Vagina (tissue), 2 donors: ENCODE results near the gene YPEL1. TPM values are rescaled to one million over a fixed set of nuclear protein-coding genes. Genes with fewer than 3 reads are reported as not detected.

ENCODE experiments used
- DNase-seq, 2 donors: peaks; one replicate each; pipeline ENCODE4 v3.0.0-alpha.2; 2017; ENCODE audit errors: extremely low spot score in 2 of 2
- H3K27ac ChIP-seq: fragments of 200-600 bp; sonication (generic); one replicate; pipeline ENCODE4 v1.5.1; 2019
- H3K27me3 ChIP-seq: fragments of 200-600 bp; sonication (generic); one replicate; pipeline ENCODE4 v1.5.1; 2019
- H3K36me3 ChIP-seq, 2 donors: fragments of 200-600 bp; sonication (generic); one replicate each; pipeline ENCODE4 v1.5.1; 2017 to 2019
- H3K4me1 ChIP-seq: fragments of 200-600 bp; sonication (generic); one replicate; pipeline ENCODE4 v1.5.1; 2019
- H3K4me3 ChIP-seq, 2 donors: fragments of 200-600 bp; sonication (generic); 1 replicate in 1 of 2; 2 replicates in 1 of 2; pipeline ENCODE4 v1.5.1; 2016 to 2019
- H3K9me3 ChIP-seq: fragments of 200-600 bp; sonication (generic); one replicate; pipeline ENCODE4 v1.5.1; 2019
- POLR2A ChIP-seq, 2 donors: fragments of 450-650 bp; IDR thresholded peaks; one replicate each; pipeline ENCODE4 v1.6.1; 2017; ENCODE audit warnings: antibody characterized with exemption in 2 of 2, mild to moderate bottlenecking in 2 of 2, moderate library complexity in 2 of 2
- POLR2AphosphoS5 ChIP-seq, 2 donors: sonication (generic); formaldehyde crosslinking; IDR thresholded peaks; one replicate each; pipeline ENCODE4 v1.9.0; 2017; ENCODE audit warnings: antibody characterized with exemption in 2 of 2, mild to moderate bottlenecking in 2 of 2, low read depth in 1 of 2; ENCODE audit not compliant: insufficient read depth in 1 of 2
- intact Hi-C: fragments of 100-400 bp; cut with DNase I; formaldehyde crosslinking; loops from one replicate; pipeline ENCODE4 v1.15.1; 2023
- total RNA-seq: library from RNA; depleted of rRNA; stranded (reverse); fragments of >200 nt; gene quantifications from one replicate; pipeline ENCODE4 v1.2.3, GENCODE V29; 2016
- TF ChIP-seq, protein P1 (sequence below), 3 experiments: fragments of 450-650 bp in 2 of 3; fragments of 200-600 bp in 1 of 3; sonication (generic) in 1 of 3; IDR thresholded peaks; one replicate each; pipeline ENCODE4 v1.5.1; 2017 to 2019; ENCODE audit warnings: antibody characterized with exemption in 3 of 3, mild to moderate bottlenecking in 2 of 3, moderate library complexity in 2 of 3

YPEL1 gene
- total RNA-seq, 1 donor from 2014 or later = 4.9 TPM

DNA sequence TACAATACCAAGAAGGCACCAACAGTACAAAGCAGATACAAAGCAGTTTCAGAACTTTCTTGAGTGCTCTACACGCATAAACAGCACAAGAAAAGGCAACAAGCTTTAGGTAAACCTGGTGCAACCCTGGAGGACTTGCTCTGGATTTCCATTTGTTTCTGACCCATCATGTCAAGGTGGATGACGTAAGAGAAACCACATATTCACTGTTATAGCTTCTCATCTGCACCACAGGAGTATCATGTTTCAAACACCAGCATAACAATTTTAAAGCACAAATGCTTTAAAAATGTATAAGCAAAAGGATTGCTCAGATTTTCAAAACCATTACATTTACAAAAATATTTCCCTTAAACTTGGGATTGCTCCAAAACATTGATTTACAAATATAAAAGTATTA is 25.0 kb upstream of the YPEL1 start:
- Histone ChIP-seq H3K36me3 (peaks cover 0 to 40% of the 10 kb centered on the region in 2 donors), H3K27ac (no peak overlapping the region), H3K4me1 (peaks cover under 1% of the 10 kb centered on the region), H3K27me3 (no peaks in the 10 kb centered on the region), H3K9me3 (no peaks in the 10 kb centered on the region), H3K4me3 (no peak overlapping the region)
- DNase-seq = no peak
- TF ChIP-seq POLR2A (IDR thresholded peaks at IDR 0.05) = no peak
- intact Hi-C loops = no loop called here

GRCh38 chr22:21759646-21760376 is 24.2 kb upstream of the YPEL1 start:
- intact Hi-C loops = no loop called here
- DNase-seq = no peak
- Histone ChIP-seq H3K27me3 (no peaks in the 10 kb centered on the region), H3K27ac (no peak overlapping the region), H3K36me3 (peaks cover 0 to 31% of the 10 kb centered on the region in 2 donors), H3K4me3 (no peak overlapping the region), H3K4me1 (peaks cover 9% of the 10 kb centered on the region), H3K9me3 (no peaks in the 10 kb centered on the region)
- TF ChIP-seq POLR2A (IDR thresholded peaks at IDR 0.05) (no peak), POLR2AphosphoS5 (IDR thresholded peaks at IDR 0.05; ENCODE audit: insufficient read depth in 1 of 2, low read depth in 1 of 2) (no peak)

DNA sequence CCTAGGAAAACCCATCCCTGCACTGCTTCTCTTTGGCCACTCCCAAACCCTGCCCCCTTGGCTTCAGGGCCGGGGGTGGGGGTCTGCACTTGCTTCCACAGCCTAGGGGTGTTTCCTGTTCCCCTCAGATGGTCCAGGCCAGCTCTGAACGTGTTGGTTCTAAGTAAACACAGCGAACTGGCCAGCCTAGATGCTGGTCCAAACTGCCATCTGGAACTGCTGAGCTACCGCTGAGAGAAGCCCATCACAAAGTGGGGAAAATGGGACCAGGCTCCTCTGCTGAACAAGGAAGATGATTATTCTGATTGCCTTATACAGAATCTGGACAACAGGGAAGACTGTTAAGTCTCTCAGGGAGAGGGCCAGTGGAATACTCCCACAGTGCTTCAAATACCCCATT is 23.5 kb upstream of the YPEL1 start:
- intact Hi-C loops = no loop called here
- no peaks in the 10 kb centered on the region for H3K27me3 ChIP-seq
- H3K9me3 ChIP-seq = no peaks in the 10 kb centered on the region
- peaks cover 16% of the 10 kb centered on the region for H3K4me1 ChIP-seq
- H3K36me3 ChIP-seq = peaks cover 0 to 24% of the 10 kb centered on the region in 2 donors
- DNase-seq = no peak
- TF ChIP-seq POLR2A (IDR thresholded peaks at IDR 0.05) (no peak), POLR2AphosphoS5 (IDR thresholded peaks at IDR 0.05; ENCODE audit: insufficient read depth in 1 of 2, low read depth in 1 of 2) (no peak)
- TF ChIP-seq, protein P1, sequence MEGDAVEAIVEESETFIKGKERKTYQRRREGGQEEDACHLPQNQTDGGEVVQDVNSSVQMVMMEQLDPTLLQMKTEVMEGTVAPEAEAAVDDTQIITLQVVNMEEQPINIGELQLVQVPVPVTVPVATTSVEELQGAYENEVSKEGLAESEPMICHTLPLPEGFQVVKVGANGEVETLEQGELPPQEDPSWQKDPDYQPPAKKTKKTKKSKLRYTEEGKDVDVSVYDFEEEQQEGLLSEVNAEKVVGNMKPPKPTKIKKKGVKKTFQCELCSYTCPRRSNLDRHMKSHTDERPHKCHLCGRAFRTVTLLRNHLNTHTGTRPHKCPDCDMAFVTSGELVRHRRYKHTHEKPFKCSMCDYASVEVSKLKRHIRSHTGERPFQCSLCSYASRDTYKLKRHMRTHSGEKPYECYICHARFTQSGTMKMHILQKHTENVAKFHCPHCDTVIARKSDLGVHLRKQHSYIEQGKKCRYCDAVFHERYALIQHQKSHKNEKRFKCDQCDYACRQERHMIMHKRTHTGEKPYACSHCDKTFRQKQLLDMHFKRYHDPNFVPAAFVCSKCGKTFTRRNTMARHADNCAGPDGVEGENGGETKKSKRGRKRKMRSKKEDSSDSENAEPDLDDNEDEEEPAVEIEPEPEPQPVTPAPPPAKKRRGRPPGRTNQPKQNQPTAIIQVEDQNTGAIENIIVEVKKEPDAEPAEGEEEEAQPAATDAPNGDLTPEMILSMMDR (IDR thresholded peaks at IDR 0.05) = no peak
- no peak overlapping the region for H3K4me3 ChIP-seq
- no peak overlapping the region for H3K27ac ChIP-seq

DNA sequence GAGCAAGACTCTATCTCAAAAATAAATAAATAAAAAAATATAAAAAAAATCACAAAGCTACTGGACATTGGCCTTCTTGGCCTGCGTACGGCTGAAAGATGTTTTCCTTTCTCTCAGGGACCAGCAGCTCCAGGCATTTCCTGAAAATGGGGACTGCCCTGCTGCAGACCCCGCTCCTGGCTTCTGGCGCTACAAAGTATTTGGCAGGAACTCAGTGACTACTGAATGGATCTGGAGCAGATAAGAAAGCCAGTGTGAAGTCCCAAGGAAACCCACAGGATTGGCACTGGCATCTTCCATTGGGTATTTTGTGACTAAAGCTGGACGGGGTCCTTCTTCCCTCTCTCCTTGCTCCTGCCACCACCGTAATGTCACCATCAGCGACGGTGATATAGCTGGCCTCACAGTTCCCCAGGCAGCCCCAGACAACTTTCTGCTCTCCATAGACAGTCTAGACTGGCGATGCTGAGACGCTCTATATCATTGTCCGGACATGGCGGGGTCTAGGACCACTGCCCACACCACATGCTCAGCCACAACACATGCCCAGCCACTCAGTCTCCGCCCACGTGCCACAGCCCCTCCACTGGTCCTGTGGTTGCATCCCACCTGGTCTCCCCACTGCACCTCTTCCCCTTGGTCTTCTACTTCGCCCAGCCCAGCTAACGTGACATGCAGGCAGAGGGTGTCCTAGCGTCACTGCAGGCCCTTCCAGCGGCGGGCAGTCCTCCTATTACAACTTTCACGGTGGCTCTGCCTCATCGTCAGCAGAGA is 22.7 kb upstream of the YPEL1 start:
- Histone ChIP-seq H3K27ac (no peak overlapping the region), H3K9me3 (no peaks in the 10 kb centered on the region), H3K27me3 (no peaks in the 10 kb centered on the region), H3K4me3 (no peak overlapping the region), H3K4me1 (peaks cover 19% of the 10 kb centered on the region), H3K36me3 (peaks cover 0 to 16% of the 10 kb centered on the region in 2 donors)
- no peak for DNase-seq
- intact Hi-C loops = no loop called here
- TF ChIP-seq, protein P1 (IDR thresholded peaks at IDR 0.05) = no peak
- TF ChIP-seq POLR2AphosphoS5 (IDR thresholded peaks at IDR 0.05; ENCODE audit: insufficient read depth in 1 of 2, low read depth in 1 of 2) = no peak
- TF ChIP-seq POLR2A (IDR thresholded peaks at IDR 0.05) = no peak

DNA sequence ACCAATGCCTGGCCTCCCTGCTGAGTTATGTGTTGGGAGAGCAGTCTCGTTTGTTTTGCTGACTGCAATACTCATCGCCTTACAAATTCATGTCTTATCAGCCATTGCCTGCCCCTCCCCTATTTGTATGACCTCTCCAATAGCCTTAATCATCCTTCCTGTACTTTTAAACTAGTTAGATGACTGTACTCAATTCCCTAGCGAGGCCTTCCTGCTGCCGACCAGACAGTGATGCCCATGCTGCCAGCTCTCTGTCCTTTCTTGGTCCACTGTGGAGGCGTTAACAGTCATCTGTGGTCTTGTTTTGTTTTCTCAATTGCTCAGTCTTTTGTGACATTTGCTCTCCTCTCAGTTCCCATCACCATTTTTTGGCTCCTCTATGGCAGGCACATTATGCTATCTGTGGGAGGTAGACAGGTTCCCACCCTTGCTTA is 20.3 kb upstream of the YPEL1 start:
- Histone ChIP-seq H3K9me3 (no peaks in the 10 kb centered on the region), H3K4me1 (peaks cover 19% of the 10 kb centered on the region), H3K27ac (no peak overlapping the region), H3K36me3 (no peaks in the 10 kb centered on the region), H3K27me3 (no peaks in the 10 kb centered on the region), H3K4me3 (no peak overlapping the region)
- intact Hi-C loops = no loop called here
- TF ChIP-seq, protein P1 (IDR thresholded peaks at IDR 0.05) = no peak
- TF ChIP-seq POLR2A (IDR thresholded peaks at IDR 0.05) (no peak), POLR2AphosphoS5 (IDR thresholded peaks at IDR 0.05; ENCODE audit: insufficient read depth in 1 of 2, low read depth in 1 of 2) (no peak)
- no peak for DNase-seq

DNA sequence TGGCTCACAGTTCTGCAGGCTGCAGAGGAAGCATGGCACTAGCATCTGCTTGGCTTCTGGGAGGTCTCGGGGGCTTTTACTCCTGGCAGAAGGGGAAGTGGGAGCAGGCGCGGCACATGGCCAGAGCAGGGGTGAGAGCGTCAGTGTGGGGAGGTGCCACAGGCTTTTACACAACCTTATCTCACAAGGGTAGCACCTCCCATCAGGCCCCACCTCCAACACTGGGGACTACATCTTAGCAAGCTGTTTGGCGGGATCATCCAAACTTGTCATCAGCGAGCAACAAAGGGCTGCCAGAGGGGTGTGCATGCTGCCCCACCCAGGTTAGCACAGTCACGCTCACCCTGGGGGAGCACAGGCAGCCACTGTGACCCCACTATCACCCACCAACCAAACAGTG is 18.9 kb upstream of the YPEL1 start:
- peak overlapping the region; percentile 9 for H3K27ac ChIP-seq
- TF ChIP-seq POLR2A (IDR thresholded peaks at IDR 0.05) (no peak), POLR2AphosphoS5 (IDR thresholded peaks at IDR 0.05; ENCODE audit: insufficient read depth in 1 of 2, low read depth in 1 of 2) (no peak)
- TF ChIP-seq, protein P1 (IDR thresholded peaks at IDR 0.05) = no peak
- H3K9me3 ChIP-seq = no peaks in the 10 kb centered on the region
- no peaks in the 10 kb centered on the region for H3K27me3 ChIP-seq
- peak overlapping the region in 1 of 2 donors; percentile 21 for H3K4me3 ChIP-seq
- H3K36me3 ChIP-seq = no peaks in the 10 kb centered on the region
- H3K4me1 ChIP-seq = peaks cover 19% of the 10 kb centered on the region
- intact Hi-C loops = no loop called here
- DNase-seq = no peak
